Stimulated activated CD8-positive, alpha-beta memory T cell treated with anti-CD3 and anti-CD28 coated beads, Interleukin-15, amount 100 ng/mL, for 4 hours (primary cell): ENCODE measurements around the gene MUCL3.
"Not testable (repeated sequence)": the region's sequence is repeated elsewhere in the genome, so short reads cannot be mapped to it uniquely, and the experiment has no call there.

Source experiments
- DNase-seq, 2 donors: peaks; one replicate each; pipeline ENCODE4 v3.0.0-alpha.2; 2020; ENCODE audit warnings: low read depth in 2 of 2

MUCL3 gene, protein sequence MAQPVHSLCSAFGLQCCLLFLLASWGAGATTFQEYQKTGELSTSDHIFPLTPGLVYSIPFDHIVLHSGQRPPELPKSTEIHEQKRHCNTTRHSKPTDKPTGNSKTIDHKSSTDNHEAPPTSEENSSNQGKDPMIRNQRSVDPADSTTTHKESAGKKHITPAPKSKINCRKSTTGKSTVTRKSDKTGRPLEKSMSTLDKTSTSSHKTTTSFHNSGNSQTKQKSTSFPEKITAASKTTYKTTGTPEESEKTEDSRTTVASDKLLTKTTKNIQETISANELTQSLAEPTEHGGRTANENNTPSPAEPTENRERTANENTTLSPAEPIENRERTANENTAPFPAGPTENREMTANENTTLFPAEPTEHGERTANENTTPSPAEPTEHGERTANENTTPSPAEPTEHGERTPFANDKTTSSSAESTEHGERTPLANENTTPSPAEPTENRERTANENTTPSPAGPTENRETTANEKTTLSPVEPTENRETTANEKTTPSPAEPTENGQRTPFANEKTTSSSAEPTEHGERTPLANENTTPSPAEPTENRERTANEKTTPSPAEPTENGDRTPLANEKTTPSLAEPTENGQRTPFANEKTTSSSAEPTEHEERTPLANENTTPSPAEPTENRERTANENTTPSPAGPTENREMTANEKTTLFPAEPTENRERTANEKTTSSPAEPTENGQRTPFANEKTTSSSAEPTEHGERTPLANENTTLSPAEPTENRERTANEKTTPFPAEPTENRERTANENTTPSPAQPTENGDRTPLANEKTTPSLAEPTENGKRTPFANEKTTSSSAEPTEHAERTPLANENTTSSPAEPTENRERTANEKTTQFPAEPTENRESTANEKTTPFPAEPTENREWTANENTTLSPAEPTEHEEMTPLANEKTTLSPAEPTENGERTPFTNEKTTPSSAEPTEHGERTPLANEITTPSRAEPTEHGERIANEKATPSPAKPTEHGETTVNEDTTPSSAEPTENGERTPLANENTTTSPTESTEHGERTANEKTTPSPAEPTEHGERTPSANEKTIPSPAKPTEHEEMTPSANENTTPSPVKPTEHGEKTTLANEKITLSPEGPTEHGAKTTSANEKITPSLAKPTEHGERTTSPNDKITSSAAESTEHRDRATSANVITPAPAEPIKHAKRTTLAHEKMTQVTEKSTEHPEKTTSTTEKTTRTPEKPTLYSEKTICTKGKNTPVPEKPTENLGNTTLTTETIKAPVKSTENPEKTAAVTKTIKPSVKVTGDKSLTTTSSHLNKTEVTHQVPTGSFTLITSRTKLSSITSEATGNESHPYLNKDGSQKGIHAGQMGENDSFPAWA (N-terminal part only)

DNA sequence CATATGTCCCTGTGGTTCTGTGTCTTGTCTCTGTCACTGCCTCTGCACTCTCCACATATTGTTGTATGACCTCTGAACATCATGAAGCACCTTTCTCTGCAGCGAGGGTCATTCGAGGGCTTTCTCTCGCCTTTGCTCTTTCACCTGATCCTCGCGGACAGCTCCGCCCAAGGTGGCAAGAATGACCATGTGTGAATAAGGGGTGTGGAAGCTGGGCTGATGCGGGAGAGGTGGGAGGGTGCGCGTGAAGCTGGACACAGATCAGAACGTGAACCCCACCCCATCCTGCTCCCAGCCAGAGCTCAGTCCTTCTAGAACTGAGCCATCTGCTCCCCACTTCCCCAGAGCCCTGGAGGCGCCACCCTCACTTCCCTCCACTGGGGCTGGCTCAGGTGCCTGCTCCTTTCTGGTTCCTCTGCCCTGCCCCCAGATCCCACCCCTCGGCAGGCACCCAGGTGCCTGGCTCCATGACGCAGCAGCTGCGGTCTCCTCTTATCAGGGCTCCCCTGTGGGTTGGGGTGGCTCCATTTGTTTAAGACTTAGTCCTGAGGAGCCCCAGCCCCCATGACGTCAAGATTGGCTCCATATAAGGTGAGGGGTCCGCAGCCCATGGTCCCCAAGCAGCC, at the start of gene MUCL3:
TSS of gene MUCL3 (plus strand) at position 613 of the 626 bp plus-strand sequence. CDS start 27 bp downstream, outside the sequence.
- DNase-seq: no peak

DNA sequence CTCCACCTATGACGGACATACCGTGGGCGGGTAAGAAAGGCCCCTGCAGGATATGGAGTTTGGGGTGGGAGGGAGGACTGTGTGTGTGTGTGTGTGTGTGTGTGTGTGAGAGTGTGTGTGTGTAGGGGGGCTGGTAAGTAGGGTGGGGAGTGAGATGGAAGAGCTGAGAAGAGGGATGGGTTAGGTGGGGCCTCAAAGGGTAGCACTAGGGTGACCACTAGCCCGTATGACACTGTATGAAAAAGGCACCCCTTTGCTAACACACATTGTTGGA, 49.4 kb upstream of the MUCL3 start:
- DNase-seq: no peak

DNA sequence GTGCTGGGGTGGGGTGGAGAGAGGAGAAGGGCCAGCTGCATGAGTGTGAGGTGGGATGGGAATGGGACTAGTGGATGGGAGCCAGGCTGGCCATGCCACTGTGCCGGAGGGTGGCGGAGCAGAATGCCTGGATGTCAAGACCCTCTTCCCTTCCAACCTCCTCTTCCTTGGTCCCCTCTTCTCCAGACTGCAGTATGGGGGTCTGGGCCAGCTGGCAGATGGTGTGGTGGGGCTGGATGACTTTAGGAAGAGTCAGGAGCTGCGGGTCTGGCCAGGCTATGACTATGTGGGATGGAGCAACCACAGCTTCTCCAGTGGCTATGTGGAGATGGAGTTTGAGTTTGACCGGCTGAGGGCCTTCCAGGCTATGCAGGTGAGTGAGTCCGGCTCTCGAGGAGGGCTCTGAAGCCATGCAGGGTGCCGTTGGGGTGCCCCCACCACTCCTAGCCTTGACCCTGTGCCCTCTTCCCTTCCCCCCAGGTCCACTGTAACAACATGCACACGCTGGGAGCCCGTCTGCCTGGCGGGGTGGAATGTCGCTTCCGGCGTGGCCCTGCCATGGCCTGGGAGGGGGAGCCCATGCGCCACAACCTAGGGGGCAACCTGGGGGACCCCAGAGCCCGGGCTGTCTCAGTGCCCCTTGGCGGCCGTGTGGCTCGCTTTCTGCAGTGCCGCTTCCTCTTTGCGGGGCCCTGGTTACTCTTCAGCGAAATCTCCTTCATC, 48.8 kb upstream of the MUCL3 start:
- DNase-seq: no peak

DNA sequence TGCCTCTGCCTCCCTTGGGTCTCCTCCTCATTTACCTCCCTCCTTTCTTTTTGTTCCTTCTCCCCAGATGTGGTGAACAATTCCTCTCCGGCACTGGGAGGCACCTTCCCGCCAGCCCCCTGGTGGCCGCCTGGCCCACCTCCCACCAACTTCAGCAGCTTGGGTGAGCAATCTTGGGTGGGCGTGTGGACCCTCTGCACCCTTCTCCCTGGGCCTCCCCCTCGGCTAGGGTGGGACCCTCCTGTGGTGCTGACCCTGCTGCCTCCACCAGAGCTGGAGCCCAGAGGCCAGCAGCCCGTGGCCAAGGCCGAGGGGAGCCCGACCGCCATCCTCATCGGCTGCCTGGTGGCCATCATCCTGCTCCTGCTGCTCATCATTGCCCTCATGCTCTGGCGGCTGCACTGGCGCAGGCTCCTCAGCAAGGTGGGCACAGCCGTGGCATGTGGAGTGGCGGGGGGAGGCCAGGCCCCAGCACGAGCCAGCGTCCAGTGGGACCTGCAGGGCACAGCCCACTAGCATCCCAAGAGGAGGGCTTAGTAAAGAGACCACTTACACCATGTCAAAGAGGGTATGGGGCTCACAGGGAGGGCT, 47.7 kb upstream of the MUCL3 start:
- no peak for DNase-seq

DNA sequence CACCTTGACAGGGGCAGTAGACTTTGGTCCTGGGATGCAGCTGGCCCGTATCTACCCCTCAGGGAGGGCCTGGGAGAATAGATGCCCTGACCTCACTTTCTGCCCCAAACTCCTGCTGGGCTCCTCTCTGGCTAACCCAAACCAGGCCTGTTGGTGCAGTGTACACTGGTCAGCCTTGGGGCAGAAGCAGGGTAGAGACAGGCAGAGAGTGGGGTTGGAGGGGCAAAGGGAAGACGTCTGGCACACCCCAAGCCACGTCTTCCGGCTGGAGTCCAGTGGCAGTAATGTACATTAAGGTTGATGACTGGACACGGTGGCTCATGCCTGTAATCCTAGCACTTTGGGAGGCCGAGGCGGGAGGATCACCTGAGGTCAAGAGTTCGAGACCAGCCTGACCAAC, 47.1 kb upstream of the MUCL3 start:
- no peak for DNase-seq

DNA sequence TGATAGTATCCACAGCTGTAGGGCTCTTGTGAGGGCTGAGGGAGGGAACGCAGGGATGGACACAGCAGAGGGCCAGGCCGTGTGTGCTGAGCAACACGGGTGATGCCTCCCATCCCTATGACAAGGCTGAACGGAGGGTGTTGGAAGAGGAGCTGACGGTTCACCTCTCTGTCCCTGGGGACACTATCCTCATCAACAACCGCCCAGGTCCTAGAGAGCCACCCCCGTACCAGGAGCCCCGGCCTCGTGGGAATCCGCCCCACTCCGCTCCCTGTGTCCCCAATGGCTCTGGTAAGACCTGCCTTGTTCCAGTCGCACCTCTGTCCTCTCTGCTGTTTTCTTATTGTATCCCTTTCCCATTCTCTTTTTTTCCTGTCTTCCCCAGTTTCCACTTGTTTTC, 46.4 kb upstream of the MUCL3 start:
- DNase-seq: no peak

DNA sequence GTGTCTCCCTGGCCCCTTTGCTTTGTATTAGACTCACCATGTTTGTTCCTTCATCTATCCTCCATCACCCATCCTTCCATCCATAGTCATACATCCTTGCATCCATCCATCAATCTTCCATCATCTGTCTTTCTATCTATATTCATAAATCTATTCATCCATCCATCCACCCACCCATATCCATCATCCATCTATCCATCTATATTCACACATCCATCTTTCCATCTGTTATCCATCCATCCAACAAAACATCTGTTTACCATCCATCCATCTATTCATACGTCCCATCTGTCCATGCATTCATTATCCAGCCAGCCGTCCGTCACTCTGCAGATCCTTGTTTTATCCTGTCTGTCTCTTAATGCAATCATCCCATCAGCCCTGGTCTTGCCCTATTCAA, 45.8 kb upstream of the MUCL3 start:
- DNase-seq: no peak

DNA sequence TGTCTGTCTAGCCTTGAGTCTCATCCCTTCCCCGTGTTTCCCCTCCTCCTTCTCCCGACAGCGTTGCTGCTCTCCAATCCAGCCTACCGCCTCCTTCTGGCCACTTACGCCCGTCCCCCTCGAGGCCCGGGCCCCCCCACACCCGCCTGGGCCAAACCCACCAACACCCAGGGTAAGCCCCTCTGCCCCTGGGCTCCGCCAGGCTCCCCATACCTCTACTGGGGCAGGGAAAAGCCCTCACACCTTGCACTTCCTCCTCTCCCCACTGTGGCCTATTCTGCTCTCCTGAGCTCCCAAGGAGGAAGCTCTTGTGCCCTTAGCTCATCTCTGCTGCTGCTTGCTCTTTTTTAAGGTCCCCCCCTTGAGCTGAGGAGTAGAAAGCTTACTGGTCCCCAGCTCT, 45.4 kb upstream of the MUCL3 start:
- no peak for DNase-seq

DNA sequence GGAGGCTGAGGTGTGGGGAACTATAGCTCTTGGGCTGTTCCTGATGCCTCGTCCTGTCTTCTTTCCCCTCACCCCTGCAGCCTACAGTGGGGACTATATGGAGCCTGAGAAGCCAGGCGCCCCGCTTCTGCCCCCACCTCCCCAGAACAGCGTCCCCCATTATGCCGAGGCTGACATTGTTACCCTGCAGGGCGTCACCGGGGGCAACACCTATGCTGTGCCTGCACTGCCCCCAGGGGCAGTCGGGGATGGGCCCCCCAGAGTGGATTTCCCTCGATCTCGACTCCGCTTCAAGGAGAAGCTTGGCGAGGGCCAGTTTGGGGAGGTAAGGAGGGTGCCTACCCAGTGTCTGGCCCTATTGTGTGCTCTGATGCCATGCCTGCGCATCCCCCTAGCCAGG, 44.2 kb upstream of the MUCL3 start:
- DNase-seq: no peak

DNA sequence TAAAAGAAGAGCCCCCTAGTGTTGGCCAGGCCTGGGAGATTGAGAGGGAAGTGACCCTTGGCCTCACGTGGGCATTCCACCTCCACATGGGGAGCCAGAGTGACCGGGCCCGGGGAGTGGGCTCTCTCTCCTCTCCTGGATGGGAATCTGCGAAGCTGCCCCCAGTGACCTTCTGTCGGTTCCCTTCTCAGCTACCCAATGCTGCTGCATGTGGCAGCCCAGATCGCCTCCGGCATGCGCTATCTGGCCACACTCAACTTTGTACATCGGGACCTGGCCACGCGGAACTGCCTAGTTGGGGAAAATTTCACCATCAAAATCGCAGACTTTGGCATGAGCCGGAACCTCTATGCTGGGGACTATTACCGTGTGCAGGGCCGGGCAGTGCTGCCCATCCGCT, 42.9 kb upstream of the MUCL3 start:
- DNase-seq: no peak

DNA sequence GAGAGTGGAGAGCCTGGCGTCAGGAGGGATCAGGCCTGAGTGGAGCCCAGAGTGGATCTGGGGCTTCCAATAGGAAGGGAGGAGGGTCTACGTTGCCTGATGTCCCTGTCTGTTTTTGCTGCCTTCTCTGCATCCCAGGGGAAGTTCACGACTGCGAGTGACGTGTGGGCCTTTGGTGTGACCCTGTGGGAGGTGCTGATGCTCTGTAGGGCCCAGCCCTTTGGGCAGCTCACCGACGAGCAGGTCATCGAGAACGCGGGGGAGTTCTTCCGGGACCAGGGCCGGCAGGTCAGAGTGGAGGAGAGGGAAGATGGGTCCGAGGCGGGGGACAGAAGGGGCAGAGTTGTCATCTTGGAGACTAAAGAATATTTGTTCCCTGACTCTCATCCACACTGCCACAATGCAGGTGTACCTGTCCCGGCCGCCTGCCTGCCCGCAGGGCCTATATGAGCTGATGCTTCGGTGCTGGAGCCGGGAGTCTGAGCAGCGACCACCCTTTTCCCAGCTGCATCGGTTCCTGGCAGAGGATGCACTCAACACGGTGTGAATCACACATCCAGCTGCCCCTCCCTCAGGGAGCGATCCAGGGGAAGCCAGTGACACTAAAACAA, 41.9 kb upstream of the MUCL3 start:
- DNase-seq: no peak

DNA sequence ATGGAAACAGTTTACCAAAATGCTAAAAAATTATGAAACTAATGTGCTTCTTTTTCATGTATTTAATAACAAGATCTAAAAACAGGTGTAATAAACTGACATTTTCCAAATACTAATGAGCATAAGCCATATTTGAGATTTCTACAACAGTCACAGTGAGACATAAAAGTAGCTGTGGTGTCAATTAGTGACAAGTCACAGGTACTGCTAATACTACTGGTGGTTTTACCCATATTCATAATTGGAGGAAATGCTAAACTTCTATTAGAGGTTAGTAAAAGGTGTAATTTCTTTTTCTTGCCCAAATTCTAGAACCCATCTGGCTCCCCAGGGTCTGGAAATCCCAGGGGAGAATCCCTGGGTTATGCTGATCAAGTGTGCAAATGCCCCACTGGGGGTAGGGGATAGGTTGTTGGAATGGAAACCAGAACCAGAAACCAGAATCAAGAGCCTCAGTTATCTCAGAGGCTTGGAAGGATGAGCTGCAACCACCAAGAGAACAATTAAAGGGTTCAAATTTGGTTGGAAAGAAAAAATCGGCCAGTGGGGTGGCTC, 39.8 kb upstream of the MUCL3 start:
- no peak for DNase-seq

DNA sequence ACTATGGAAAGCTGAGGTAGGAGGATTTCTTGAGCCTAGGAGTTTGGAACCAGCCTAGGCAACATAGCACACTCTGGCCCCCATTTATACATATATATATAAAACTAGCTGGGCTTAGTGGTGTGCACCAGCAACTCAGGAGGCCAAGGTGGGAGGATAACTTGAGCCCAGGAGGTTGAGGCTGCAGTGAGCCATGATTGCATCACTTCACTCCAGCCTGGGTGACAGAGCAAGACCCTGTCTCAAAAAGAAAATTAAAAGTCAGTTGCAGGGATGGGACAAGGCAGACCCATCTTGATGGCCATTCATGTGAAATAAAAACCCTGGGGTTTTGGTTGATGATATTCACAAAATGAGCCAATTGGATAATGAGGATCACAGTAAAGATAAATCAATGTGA, 39.3 kb upstream of the MUCL3 start:
- no peak for DNase-seq

DNA sequence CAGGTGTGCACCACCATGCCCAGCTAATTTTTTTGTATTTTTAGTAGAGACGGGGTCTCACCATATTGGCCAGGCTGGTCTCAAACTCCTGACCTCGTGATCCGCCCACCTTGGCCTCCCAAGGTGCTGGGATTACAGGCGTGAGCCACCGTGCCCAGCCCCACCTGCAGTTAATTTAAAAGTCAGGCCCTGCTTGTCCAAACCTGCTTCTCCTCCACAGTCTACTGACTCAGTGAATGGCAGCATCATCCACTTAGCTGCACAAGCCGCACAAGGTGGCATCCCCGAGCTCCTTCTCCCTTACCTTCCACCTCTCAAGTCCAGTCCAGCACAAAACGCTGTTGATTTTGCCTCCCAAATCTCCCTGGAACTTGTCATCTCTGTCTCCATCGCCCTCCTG, 38.6 kb upstream of the MUCL3 start:
- not testable (repeated sequence) for DNase-seq

DNA sequence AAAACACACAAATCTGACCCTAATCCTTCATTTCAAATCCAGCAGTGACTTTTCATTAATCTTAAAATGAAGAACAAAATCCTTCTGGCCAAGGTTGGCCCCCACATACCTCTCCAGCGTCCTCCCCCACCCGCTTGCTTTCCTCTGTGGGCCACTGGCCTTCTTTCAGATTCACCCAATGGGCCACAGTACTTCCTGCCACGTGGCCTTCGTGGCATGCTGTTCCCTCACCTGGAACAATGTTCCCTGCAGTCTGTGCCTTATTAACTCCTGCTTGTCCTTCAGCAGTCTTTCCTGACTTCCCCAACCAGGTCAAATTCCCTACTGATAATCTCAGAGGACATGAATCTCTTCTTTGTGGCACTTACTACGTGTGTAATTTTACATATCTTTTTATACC, 38.1 kb upstream of the MUCL3 start:
- DNase-seq: no peak

DNA sequence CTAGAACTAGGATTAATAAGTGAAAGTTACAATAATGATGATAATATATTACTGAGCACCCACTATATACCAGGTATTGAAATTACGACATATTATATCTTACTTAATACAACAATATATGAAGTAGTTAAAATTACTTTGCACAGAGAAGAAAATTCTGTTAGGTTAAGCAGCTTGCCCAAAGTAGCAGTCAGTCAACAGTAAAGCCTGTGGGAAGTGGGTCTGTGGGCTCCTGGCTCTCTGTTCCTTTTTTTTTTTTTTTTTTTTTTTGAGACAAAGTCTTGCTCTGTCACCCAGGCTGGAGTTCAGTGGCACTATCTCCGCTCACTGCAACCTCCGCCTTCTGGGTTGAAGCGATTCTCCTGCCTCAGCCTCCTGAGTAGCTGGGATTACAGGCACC, 37.5 kb upstream of the MUCL3 start:
- no peak for DNase-seq

DNA sequence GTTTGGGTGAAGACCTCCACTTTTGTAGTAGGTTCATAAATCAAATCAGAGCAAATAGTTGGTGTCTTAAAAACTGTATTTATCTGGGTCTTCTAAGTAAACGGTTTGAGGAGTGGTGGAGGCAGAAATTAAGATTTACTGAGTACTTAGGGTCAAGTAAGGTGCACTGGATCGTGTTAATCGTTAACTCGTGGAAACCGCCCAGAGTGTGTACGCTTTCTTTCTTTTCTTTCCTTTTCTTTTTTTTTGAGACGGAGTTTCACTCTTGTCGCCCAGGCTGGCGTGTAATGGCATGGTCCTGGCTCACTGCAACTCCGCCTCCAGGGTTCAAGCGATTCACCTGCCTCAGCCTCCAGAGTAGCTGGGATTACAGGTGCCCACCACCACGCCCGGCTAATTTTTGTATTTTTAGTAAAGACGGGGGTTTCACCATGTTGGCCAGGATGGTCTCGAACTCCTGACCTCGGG, 33.4 kb upstream of the MUCL3 start:
- not testable (repeated sequence) for DNase-seq

DNA sequence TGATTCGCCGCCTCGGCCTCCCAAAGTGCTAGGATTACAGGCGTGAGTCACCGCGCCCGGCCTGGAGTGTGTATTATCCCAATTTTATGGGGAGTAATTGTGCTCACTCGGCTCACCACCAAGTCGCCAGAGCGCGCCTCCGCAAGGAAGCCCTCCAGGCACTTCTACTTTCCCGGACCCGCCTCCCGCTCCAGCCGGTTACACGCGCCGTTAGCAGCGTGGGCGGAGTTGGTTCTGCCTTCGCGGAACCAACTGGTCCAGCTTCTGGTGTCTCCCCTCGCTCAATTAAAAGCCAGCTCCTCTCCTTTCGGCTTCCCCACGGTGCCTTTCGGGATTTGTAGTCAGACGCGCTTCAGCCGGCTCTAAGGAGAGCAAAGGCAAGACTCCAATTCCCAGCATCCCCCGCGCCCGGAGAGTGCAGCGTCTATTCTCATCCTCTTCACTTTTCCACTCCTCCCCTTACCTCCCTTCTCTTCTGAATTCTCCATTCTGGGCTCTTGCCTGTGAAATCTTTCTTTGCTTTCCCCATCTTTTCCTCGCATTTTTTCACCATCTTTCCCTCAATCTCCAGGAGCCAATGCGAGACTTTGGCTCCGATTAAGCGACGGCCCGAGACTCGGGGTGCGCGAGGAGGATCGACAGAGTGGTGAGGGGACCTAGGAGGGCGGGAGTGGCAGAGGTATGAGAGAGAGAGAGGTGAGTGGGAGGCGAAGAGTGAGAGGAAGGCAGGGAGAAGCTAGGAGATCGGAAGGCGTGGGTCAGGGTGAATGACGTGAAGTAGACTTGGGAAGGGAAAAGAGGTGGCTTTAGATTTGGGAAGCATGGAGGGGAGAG, 32.8 kb upstream of the MUCL3 start, which contains the start of gene GTF2H4:
TSS of gene GTF2H4 (plus strand) at position 450 of the 834 bp plus-strand sequence.
- DNase-seq: peak; percentile 86 to 95

DNA sequence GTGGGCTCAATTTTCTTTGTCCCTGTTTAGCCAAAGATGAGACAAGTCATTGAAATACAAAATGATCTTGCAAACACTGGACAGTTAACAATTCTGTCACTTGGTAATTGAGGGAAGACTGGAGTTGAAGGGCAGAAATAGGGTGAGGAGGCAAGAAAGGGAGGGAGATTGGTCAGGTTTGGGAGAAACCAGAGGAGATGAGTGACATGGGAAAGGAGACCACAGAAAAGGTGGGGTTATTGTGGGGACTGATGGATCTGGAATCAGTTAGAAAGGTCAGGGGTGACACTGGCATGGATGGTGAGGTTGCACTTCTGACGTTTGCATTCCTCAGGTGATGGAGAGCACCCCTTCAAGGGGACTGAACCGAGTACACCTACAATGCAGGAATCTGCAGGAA, 32.1 kb upstream of the MUCL3 start:
- no peak for DNase-seq
